Measurements from ENCODE around the gene UPB1.

UPB1 gene

GRCh38 chr22:24540470-24540869, 45.3 kb downstream of the UPB1 start:
- DNase-seq (ENCODE audit: low read depth) = no peak
- no peak overlapping the region for H3K4me3 ChIP-seq (replicated peaks; ENCODE audit: low read depth, low read length)
- no peak for TF ChIP-seq CTCF (IDR thresholded peaks at IDR 0.05; ENCODE audit: low read length, missing control alignments)

- TF ChIP-seq CTCF (IDR thresholded peaks at IDR 0.05; ENCODE audit: low read length, missing control alignments) = no peak
- H3K4me3 ChIP-seq (replicated peaks; ENCODE audit: low read depth, low read length) = no peak overlapping the region
- DNase-seq (ENCODE audit: low read depth) = no peak
Observed at GRCh38 chr22:24541681-24542515, 46.8 kb downstream of the UPB1 start.

- no peak for DNase-seq (ENCODE audit: low read depth)
- TF ChIP-seq CTCF (IDR thresholded peaks at IDR 0.05; ENCODE audit: low read length, missing control alignments) = no peak
- no peak overlapping the region for H3K4me3 ChIP-seq (replicated peaks; ENCODE audit: low read depth, low read length)
Observed at GRCh38 chr22:24542641-24543040, 47.5 kb downstream of the UPB1 start.

GRCh38 chr22:24543185-24543601, 48.1 kb downstream of the UPB1 start:
- DNase-seq (ENCODE audit: low read depth) = no peak
- TF ChIP-seq CTCF (IDR thresholded peaks at IDR 0.05; ENCODE audit: low read length, missing control alignments) = no peak

GRCh38 chr22:24543679-24544243, 48.6 kb downstream of the UPB1 start:
- H3K4me3 ChIP-seq (replicated peaks; ENCODE audit: low read depth, low read length) = no peak overlapping the region
- TF ChIP-seq CTCF (IDR thresholded peaks at IDR 0.05; ENCODE audit: low read length, missing control alignments) = no peak
- no peak for DNase-seq (ENCODE audit: low read depth)

More at GRCh38 chr22:24543185-24543601, 48.1 kb downstream of the UPB1 start:
- no peak overlapping the region for H3K4me3 ChIP-seq (replicated peaks; ENCODE audit: low read depth, low read length)

- DNase-seq (ENCODE audit: low read depth) = no peak
- no peak overlapping the region for H3K4me3 ChIP-seq (replicated peaks; ENCODE audit: low read depth, low read length)
- TF ChIP-seq CTCF (IDR thresholded peaks at IDR 0.05; ENCODE audit: low read length, missing control alignments) = no peak
Observed at GRCh38 chr22:24548812-24549211, 53.7 kb downstream of the UPB1 start.
